GM18517 (cell line): ENCODE data around the gene NIFK.

Experiments used
- ATAC-seq: cut with Tn5 transposase; IDR thresholded peaks from one replicate; pipeline ENCODE4 v1.9.1; 2021; ENCODE audit warnings: mild to moderate bottlenecking, moderate library complexity; ENCODE audit not compliant: unreplicated experiment

The NIFK gene

DNA sequence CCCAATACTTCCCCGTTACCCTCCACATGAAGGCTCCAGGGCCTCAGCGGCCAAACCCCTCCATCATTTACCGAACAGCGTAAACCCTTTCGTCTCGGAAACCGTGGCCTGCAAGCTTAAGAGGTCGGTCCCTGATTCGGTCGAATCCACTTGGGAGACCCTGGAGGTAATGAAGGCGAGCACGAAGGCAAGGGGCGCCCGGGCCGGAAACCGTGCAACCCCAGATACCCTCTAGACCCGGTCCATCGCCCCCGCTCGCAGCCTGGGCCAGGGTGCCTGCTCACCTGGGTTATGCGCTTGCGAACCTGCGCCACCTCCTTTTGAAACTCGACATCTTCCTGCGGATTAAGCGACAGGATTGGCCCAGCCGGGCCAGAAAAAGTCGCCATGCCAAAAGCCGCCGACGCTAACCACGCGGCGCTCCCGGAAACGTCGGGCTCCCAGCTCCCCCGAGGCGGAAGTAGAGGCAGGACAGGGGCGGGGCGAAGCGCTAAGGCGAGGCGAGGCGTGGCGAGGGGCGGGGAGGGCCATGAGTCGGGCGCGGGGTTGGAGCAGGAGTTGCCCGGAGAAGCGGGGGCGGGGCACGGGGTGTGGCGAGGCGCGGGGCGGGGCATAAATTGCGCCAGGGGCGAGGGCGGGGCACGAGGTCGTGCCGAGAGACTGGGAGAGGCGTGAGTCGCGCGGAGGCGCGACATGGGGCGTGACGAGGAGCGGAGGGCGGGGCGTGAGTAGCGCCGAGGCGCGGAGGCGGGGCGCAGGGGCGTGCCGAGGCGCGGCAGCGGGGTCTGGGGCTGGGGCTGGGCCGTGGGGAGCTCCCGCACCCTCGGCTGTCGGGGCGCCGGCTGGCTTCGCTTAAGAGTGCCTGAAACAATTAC is at the start of gene NIFK:
TSS of gene NIFK (minus strand) at position 414 of the 875 bp plus-strand sequence. CDS start at position 389, 25 bp downstream.
- ATAC-seq: peak; percentile 75

DNA sequence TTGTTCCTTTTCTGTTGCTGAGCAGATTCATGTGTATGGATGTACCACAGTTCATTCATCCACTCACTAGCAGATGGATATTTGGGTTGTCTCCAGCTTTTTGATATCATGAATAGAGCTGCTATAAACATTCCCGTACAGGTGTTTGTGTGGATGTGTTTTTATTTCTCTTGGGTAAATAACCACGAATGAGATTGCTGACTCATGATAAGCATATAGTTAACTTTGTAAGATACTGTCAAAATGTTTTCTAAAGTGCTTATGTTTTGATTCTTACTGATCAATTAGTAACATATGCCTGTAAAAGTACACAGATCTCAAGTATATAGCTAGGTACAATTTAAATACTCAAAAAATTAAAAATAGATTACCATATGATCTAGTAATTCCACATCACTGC is 46.5 kb upstream of the NIFK start:
- ATAC-seq: no peak

DNA sequence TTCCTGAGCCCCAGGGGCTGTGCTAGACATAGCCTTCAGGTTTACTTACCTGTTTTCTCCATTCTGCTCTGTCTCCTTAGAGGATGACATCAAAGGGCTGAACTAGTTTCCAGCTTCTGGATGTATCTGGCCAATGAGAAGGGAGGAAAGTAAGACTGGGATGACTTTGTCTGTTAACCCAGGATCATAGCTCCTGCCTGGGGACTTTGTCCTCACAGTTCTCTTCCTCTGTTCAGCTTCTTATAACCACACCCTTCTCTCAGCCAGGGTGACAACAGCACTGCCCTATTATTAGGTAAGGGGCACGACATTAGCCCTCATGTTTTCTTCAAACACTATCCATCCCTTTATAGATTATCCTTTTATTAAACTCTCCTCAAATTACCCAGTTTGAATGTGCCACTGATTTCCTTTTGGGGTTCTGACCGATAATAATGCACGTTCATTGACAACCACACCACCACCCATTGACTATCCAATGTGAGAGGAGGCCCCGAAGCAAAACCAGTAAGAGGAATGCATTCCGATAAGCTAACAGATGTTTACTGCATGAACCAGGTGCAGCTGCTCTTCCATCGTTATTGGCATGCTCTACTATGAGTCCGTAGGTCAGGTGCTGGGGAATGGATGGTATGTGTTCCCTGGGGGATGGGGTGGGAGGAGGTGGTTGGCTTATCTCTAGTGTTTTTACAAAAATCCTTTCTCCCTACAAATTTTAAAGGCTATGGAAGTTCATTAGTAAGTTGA is 42.2 kb upstream of the NIFK start:
- ATAC-seq: no peak

DNA sequence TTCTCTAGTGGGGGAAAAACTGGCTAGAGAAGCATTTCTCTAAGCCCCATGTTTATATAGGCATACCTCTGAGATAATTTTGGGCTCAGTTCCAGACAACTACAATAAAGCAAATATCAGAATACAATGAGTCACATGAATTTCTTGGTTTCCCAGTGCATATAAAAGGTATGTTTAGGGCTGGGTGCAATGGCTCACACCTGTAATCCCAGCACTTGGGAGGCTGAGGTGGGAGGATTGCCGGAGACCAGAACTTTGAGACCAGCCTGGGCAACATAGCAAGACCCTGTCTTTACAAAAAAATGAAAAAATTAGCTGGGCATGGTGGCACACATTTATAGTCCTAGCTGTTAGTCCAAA is 41.0 kb upstream of the NIFK start:
- no peak for ATAC-seq

DNA sequence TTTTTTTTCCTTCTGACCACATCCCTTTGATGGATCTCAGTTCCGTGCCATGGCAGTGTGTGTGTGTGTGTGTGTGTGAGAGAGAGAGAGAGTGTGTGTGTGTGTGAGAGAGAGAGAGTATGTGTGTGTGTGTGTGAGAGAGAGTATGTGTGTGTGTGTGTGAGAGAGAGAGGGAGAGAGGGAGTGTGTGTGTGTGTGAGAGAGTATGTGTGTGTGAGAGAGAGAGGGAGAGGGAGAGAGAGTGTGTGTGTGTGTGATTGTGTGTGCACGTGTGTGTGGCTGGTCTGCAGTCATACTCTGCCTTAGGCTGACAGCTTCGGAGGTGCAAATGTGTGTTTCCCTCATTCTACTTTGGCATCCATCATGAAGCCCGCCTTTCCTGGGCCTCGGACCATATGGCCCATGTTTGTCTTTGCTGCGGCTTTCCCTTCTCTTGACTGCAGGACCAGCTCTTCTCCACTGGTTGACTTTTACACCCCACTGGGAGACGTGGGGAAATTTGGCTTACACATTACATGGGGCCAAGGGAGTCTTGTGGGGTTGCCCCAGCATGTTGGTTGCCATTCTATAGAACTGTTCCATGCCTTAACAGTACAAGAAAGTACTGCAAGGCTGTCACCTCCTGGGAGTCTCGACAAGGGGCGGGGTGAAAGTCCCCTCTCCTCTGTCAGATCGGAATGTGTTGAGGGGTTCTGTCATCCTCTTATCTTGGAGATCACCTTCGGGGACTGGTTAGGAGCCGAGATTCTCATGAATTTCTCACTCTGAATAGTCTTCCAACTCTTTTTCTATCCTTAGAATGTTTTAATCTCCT is 40.4 kb upstream of the NIFK start:
- no peak for ATAC-seq

DNA sequence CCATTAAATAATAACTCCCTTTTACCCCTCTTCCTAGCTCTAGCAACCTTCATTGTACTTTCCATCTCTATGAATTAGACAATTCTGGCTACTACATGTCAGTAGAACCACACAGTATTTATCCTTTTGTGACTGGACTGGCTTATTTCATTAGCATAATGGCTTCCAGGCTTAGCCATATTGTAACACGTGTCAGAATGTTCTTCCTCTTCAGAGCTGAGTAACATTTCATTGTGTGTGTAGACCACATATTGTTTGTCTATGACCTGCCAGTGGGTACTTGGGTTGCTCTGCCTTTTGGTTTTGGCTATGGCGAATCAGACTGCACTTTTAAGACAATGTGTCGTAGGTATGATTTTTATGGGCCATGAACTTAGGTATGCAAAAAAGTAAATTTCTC is 39.7 kb upstream of the NIFK start:
- ATAC-seq: no peak

DNA sequence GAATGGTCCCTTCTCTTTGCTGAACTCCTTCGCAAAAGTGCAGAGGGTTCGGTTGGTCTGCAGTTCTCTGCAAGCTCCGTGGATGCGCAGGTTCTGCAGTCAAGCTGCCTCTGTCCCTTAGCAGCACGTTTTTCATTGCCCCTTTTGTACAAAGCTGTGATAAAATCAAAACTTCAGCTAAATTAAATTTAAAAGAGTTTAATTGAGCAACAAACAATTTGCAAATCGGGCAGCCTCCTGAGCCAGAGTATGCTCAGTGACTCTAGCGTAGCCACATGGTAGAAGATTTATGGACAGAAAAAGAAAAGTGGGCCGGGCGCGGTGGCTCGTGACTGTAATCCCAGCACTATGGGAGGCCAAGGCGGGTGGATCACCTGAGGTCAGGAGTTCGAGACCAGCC is 37.6 kb upstream of the NIFK start:
- no peak for ATAC-seq

DNA sequence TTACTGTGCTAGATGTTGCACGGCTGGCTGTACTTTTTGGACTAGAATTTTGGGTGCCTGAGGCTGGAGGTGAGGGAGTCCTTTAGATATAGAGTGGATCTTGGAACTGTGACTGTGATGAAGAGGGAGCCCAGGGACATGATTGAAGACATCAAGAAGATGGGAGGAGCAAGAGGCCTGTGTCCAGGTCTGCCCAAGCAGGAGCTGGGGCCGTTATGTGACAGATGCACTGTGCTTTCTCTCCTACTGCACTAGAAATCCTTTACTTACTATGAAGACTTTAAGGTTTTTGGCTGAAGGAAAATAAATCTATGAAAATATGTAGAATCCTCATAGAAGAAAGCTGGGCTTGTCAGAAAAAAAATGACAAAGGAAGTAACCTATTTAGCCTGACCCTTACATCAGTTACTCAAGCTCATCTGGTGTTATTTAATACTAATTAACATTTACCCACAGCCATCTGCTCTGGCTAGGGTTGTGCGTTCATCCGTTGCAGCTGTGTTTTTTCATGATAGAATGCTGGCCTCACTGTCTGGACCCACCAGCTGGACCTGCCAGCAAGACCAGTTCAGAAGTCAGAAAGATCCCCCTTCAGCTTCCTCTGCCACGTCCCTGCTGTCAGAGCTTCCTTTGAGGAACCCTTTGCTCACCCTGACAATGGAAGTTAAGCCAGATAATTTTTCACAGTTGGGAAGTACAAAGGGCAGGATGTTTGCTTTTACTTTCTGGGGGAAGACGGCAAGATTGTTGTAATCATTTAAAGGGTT is 35.5 kb upstream of the NIFK start:
- no peak for ATAC-seq

DNA sequence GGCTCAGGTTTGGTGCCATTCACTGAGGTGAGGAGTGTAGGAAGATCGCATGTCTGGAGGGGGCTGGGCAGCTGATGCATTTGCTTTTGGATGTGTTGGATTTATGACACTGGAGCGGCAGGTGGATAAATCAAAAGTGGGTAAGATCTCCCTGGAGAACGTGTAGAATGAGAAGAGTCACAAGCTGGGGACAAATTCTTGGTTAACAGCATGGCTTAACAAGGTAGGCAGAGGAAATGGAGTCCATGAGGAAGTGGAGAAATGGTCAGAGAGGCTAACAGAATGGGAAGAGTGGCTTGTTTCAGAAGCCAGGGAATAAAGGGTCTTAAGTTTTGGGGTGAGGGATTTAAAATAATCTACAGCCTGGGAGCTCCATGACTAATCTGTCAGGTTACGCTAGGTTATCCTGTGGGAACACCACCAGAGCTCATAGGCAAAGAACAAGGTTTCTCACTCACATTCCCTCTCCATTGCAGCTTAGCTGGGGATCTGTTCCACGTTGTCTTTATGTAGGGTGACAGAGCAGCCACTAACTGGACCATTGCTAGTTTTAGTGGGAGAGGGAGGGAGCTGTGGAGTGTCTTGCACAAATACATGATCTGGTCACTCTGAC is 31.6 kb upstream of the NIFK start:
- no peak for ATAC-seq

DNA sequence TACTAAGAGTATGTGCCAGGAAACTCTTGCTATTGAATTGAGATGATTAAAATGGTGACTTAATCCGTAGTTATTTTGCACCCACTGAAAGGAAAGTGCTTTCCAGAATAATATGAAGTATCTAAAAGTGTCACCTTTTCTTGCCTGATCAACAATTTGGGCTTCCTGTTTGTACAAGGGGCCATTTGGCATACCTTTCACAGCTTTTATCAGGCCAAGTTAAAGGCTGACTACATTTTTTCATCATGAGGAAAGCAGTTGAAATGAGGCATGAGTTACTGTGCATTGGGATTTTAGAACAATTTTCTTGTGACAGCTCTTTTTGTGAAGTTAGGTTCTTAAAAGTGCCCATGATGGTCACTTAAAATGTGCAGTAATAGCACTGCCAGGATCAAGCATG is 29.9 kb upstream of the NIFK start:
- no peak for ATAC-seq

DNA sequence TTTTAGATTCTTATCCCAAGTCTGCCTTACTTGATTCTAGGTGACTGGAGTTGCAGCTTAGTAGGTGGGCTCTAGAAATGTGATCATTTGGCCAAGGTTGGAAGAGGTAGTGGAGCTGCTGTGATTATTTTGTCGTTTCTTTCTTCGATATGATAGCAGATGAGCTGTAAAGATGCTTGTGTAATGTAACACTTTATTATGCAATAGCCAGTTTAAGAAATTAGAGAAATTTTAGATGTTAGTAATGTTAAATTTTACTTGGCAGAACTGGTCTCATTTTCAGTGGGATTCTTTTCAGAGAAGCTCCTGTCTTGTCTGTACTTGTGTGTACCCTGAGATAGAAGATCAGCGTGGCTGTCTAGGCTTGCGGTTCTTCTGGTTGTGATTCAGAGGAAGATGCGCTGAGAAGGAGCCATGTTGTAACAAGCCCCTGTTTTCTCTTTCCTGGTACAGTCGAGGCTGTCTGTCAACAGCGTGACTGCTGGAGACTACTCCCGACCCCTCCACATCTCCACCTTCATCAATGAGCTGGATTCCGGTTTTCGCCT is 28.1 kb upstream of the NIFK start:
- ATAC-seq: no peak

DNA sequence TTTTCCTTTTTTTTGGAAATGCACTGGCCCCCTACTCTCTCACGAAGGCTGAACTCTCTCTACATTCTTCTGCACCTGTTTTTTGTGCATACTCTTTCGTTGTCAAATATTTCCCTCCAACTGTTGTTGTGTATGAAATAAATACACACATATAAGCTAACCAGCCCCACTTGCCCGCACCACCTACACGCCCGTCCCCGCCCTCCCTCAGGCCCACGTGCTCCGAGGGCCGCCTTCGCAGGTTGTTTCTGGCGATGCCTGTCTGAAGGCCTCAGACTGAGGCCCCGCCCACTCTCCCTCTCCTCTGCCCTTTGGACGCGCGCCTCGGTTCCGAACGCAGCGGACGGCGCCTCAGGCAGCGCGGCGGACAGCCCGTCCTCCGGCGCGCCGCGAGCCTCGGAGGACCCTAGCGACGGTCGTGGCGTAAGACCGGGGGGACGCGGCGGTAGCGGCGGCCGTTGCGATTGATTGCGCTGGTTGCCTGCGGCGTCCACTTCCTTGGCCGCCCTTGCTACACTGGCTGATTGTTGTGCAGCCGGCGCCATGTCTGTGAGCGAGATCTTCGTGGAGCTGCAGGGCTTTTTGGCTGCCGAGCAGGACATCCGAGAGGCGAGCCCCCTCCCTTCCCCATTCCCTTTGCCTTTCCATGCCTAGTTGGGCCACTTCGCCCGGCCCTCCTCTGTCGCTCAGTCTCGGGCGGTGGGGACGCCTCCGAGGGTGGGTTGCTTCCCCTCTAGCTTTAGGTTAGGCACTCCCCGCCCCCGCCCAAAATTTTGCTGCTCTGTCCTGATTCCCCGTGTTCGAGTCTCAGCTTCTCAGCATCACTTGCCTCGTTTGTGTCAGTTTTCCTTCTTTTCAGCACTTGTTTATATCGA is 18.8 kb upstream of the NIFK start, which contains the start of gene TSN:
TSS of gene TSN (plus strand) at position 415 of the 875 bp plus-strand sequence. CDS start at position 544, 129 bp downstream.
- ATAC-seq: peak; percentile 99

DNA sequence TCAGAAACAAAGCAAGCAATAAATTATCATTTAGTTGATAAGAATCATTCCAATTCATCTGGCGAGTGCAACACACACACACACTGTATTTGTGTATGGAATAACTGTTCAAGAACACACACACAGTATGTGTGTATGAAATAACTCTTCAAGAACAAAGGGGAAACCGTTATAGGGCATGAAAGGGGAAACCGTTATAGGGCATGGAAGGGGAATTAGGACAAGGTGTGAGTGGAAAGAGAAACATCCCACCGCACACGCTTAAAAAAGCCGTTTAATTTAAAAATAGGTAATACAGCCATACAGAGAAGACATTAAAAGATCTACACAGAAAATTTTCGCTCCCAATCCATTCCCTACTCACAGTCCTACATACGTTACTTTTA is 18.2 kb upstream of the NIFK start:
- peak; percentile 8 for ATAC-seq

DNA sequence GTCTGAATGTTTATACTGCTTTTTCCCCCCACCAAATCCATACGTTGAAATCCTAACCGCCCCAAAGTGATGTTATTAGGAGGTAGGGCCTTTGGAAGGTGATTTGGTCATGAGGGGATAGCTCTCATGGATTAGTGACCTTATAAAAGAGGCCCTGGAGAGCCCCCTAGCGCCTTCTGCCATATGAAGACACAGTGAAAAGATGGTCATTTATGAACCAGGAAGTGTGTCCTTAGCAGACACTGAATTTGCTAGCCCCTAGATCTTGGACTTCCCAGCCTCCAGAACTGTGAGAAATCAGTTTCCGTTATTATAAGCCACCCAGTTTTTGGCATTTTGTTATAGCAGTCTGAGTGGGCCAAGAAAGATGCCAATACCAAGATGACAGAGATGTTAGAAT is 11.5 kb upstream of the NIFK start:
- no peak for ATAC-seq

DNA sequence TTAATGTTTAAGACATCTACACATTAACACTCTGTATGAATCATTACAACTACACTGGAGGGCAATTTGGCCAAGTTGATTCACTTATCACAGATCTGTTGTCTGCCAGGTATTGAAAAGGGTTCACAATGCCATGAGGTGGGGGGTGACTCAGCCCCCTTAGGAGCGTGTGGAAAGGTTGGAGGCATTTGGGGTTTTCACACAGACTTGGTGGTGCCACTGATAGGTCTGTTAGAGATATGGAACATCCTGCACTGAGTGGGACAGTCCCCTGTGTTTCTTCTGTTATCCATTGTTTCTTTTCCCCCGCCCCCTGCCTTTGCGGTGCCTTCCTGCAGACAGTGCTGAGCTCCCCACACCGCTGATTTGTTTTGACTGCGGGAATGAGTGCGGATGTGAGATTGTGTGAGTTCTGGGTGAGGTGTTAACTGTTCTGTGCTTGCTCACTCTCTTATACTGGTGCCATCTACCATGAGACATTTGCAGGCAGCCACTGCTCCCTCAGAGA is 9.4 kb upstream of the NIFK start:
- no peak for ATAC-seq

DNA sequence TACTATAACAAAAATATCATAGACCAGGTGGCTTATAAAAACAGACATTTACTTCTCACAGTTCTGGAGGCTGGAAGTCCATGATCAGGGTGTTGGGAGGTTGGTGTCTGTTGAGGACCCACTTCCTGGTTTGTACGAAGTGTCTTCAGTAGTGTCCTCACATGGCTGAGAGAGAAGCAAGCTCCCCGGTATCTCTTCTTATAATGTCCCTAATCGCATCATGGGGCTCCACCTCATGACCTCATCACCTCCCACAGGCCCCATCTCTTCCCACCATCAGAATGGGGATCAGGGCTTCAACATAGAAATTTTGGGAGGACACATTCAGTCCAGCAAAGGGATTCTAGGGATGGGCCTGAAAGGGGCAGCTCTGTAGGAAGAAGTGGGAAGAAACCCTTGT is 4.8 kb upstream of the NIFK start:
- ATAC-seq: no peak

DNA sequence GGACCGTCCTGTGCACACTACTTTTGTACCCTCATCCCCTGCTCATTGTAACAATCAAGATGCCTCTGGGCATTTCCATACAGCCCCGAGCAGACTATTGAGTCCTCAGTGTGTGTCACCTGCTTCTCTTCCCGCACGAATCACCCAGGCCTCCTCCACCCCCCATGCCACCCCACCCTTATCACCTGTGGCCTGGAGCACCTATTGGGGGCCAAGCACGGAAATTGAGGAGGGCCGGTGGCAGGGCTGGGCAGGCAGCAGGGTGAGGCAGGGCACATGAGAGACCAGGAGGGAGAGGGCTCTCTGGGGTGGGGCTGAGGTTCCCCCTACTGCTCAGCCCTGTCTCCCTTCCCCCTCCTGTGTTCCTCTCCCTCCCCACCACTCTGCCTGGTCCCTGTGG is 4.3 kb upstream of the NIFK start:
- no peak for ATAC-seq

DNA sequence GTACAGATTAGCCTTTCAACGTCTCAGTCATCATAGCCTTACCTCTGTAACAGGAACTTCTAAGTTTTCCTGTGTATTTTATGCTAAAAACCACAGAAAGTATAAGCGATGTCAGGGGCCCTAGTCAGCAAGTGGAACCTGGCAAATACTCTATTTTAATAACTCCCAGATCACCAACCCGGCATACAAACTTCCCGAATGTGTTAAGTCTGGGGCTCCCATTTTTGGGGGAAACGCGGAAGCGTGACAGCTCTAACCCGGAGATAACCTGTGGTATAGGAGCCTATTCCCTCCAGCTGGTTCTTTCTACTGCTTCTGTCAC is 574 bp downstream of the NIFK start:
- ATAC-seq: no peak

DNA sequence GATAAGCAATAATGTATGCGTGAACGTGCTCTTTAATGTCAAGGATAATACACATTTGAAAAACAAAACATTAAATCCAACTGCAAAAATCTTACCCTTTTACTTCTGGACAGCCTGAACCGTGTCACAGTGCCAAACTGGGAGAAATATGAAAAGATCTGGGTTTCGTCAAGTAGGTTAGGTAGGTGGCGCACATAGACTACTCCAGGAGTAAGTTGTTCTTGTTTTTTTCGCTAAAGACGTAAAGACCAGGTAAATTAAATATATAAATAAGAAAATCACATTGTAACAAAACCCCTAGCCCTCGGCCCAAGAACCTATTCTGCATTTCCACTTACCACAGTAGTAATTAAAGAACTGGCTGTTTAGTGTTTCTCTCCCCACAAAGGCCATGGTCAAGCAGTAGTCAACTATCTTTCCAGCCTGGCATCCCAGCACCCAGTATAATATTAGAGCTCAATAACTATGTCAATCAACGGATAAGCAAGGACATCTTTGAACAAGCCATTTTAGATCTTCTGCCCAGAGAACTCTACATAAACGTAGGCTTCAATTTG is 1.1 kb downstream of the NIFK start:
- no peak for ATAC-seq
